RCC 7860 (cell line): ENCODE measurements around the gene PRPS1L1.

Experiments
- DNase-seq: peaks from one replicate; pipeline ENCODE4 v3.0.0-alpha.2; 2015; ENCODE audit warnings: low spot score
- FAIRE-seq: peaks from 2 replicates; lab custom pipeline; 2012; peaks lifted over from hg19 to GRCh38; lab: Jason Lieb, UNC

PRPS1L1 gene

GRCh38 chr7:18027628-18028027 is at the start of gene PRPS1L1:
Gene PRPS1L1, minus strand, starts transcription at chr7:18027846.
- no peak for FAIRE-seq
- DNase-seq, result no peak

GRCh38 chr7:18076461-18076860 is 48.8 kb upstream of the PRPS1L1 start:
- no peak for FAIRE-seq

GRCh38 chr7:18068745-18069144 is 41.1 kb upstream of the PRPS1L1 start:
- DNase-seq (no peak), FAIRE-seq (no peak)

More at GRCh38 chr7:18076461-18076860, 48.8 kb upstream of the PRPS1L1 start:
- DNase-seq, result no peak

GRCh38 chr7:18064242-18064838 is 36.7 kb upstream of the PRPS1L1 start:
- no peak for FAIRE-seq
- no peak for DNase-seq

DNA sequence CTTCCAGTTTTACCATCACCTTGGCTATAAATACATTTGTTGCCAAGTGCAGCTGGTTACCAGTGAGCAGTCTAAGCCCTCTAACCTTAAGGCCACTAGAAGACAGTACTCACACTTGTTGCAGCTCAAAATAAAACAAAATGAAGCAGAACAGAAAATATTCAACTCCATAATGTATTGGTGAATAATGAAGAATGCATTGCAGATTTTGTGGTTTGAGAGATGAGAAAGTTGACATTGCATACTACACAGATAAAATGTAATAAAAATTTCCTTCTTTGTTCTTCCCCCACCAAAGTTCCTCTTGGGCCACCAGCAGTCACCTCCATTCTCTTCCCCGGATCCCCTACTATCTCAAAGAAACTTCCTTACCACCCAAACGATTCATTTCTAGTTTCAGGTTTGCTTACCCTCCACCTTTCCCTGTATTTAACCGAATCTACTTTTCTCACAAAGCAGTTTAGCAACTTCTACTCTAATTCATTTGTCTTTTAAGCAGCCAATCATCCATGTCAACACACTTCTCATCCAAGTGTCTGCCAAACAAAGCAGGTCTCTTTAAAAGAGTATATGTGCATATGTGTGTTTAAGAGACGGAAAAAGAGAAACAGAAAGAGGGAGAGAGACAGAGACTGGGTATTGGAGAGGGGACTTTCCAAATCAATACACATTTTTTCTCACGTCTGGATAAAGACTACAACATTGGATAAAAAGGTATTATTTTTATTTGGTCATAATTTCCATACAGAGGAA is 35.7 kb upstream of the PRPS1L1 start:
- FAIRE-seq, result no peak
- no peak for DNase-seq

GRCh38 chr7:18059171-18059570 is 31.5 kb upstream of the PRPS1L1 start:
- no peak for DNase-seq
- FAIRE-seq, result no peak

DNA sequence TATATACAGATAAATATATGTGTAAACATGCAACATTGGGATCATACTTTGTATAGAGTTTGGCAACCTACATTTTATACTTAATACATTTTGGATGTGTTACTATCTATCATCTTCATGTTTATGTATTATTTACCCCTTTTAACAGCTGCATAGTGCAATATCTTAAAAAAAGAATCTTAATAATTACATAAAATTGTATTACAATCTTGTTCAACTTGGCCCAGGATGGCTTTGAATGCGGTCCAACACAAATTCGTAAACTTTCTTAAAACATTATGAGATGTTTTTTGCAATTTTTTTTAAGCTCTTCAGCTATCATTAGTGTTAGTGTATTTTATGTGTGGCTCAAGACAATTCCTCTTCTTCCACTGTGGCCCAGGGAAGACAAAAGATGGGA is 26.3 kb upstream of the PRPS1L1 start:
- FAIRE-seq, result no peak
- no peak for DNase-seq

- FAIRE-seq (no peak), DNase-seq (no peak)
Observed at GRCh38 chr7:18053177-18053928, 25.7 kb upstream of the PRPS1L1 start.

- DNase-seq (no peak), FAIRE-seq (no peak)
Observed at GRCh38 chr7:18049262-18049661, 21.6 kb upstream of the PRPS1L1 start.

GRCh38 chr7:18046601-18047000 is 19.0 kb upstream of the PRPS1L1 start:
- DNase-seq, result no peak

DNA sequence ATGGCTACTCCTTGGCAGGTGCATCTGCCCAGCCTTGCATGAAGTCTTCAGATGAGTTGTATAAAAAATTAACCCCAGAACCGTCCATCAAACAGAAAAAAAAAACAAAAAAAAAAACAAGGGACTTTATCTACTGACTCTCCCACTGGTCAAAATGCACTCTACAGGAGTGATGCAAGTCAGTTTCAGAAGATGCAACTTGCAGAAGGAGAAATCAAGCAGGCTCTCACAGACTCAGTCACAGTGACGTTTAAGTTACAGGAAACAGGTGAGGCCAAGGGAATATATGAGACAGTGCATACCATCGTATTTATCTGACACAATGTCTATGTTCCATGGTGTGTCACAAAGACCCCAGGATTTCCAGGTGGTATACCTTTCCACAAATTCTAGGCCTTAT is 17.5 kb upstream of the PRPS1L1 start:
- no peak for DNase-seq
- no peak for FAIRE-seq

More at GRCh38 chr7:18046601-18047000, 19.0 kb upstream of the PRPS1L1 start:
- no peak for FAIRE-seq

DNA sequence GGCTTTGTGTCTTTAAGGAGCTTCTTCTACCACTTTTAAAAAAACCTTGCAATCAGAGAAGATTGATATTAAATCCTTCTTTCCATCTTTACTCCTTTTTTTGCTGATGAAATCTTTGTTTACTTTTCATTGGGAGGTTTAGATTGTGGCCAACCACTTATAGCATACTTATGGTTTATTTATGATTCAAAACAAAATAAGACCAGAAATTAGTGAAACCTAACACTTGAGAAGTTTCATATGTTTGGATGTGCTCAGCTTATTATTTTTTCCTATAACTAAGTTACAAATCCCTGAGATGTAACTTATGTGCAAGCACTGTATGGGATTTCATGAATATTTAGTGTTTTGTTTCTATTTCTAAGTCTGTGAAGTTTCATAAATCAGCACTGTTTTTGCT is 13.5 kb upstream of the PRPS1L1 start:
- DNase-seq, result no peak
- FAIRE-seq, result no peak

- no peak for FAIRE-seq
- peak; percentile 25 for DNase-seq
Observed at GRCh38 chr7:18040196-18040595, 12.6 kb upstream of the PRPS1L1 start.

GRCh38 chr7:18038382-18038781 is 10.7 kb upstream of the PRPS1L1 start:
- DNase-seq (no peak), FAIRE-seq (no peak)

DNA sequence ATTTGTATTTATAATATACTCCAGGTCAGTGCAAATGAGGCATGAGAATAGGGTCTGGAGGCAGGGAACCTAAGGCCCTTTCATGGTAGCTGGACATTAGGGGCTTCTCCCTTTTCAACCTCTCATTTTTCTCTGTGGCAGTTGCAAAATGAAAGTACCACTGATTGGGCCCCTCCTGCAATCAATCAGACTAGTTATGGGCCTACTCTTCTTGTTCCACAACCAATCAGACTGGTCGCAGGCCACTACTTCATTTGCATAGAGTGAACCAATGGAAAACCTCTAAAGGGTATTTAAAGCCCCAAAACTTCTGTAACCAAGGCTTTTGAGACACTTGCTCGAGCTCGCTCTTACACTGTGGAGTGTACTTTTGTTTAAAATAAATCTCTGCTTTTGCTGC is 10.0 kb upstream of the PRPS1L1 start:
- DNase-seq (no peak), FAIRE-seq (no peak)

DNA sequence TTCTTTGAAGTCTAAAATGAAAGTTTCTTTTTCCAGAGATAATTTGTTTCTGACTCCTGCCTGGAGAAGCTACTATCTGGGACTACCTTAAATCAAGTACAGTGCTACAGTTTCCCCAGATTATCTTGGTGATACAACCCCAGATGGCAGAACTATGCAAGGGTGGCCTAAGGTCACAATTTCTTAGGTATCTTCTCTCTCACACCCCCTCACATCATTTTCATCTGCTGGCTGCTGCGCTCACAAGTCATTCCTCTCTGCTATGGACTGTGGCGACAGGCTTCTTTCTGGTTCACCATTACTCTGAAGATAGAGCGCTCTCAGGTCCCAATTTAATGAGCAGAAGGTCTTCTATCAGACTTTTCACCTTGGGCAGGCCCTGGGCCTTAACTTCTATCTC is 9.1 kb upstream of the PRPS1L1 start:
- FAIRE-seq (no peak), DNase-seq (no peak)

DNA sequence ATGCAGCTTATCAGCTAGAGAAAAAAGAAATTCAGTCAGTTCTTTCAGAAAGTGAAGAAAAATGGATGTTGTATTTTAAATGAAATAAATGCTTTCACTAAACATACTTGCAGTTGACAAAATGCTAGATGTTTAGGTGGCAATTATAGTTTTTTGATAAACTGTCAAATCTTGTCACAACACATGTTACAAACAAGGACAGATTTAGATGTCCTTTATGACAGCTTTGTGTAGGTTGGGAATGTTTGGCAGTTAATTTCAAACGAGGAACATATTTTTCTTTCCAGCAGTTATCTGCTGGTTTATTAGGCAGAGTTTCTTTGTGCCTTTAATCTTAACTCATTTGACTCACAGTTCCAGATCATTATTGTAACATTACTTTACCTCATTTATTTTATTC is 3.1 kb upstream of the PRPS1L1 start:
- FAIRE-seq (no peak), DNase-seq (no peak)

DNA sequence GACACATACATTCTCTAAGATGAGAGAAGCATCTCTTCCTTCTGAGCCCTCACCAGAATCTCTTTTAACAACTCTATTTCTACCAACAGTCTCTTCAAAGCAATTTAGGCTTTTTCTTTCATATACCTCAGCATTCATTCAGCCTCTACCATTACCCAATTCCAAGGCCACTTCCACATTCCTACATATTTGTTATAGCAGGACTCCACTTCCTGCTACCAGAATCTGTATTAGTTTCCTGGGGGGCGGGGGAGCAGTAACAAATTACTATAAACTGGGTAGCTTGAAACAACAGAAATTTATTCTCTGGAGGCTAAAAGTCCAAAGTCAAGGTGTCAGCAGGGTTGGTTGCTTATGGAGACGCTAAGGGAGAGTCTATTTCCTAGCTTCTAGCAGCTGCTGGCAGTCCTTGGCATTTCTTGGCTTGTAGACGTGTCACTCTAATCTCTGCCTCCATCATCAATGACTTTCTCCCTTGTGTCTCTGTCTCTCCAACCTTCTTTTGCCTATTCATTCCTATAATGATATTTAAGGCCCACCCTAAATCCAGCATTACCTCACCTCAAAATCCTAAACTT is 7.4 kb downstream of the PRPS1L1 start:
- FAIRE-seq, result no peak

GRCh38 chr7:18019555-18019954 is 8.1 kb downstream of the PRPS1L1 start:
- FAIRE-seq (peak; percentile 43), DNase-seq (peak; percentile 37)

More for the DNA sequence above, 7.4 kb downstream of the PRPS1L1 start:
- DNase-seq, result no peak

- no peak for DNase-seq
- no peak for FAIRE-seq
Observed at GRCh38 chr7:18018296-18019215, 9.1 kb downstream of the PRPS1L1 start.
